GM12878 (cell line): ENCODE data around the gene CENPP. TPM values are rescaled to one million over a fixed set of nuclear protein-coding genes. Genes with fewer than 3 reads are reported as not detected.

Source experiments
- ATAC-seq: fragments of 200-7000 bp; cut with Tn5 transposase; 3 replicates; pipeline ENCODE4 v1.9.1; 2020; ENCODE audit warnings: mild to moderate bottlenecking, moderate library complexity
- BruUV-seq: library from RNA; stranded (reverse); fragments of 400-500 nt; replicated peaks from 2 replicates; lab custom pipeline; 2021; lab: Mats Ljungman, UMichigan
- CTCF ChIA-PET: fragments of 300-600 bp; sonication (Branson Sonifier 250); formaldehyde crosslinking; extraction: SDS; loops from one replicate; lab custom pipeline; 2021; ENCODE audit warnings: inconsistent platforms; lab: Yijun Ruan, JAX
- POLR2A ChIA-PET: fragments of 350-600 bp; formaldehyde crosslinking; extraction: SDS; loops from one replicate; lab custom pipeline; 2021; ENCODE audit warnings: inconsistent platforms; lab: Charles Lee
- RAD21 ChIA-PET: fragments of 300-600 bp; sonication (Branson Sonifier 250); formaldehyde crosslinking; loops from one replicate; lab custom pipeline; 2023; ENCODE audit warnings: antibody characterized with exemption; ENCODE audit not compliant: unreplicated experiment; lab: Charles Lee
- SMC1A ChIA-PET: fragments of 300-600 bp; sonication (Branson Sonifier 250); formaldehyde crosslinking; loops from one replicate; lab custom pipeline; 2023; ENCODE audit not compliant: unreplicated experiment, uncharacterized antibody; lab: Charles Lee
- DNase-seq: peaks from one replicate; pipeline ENCODE4 v3.0.0-alpha.2; 2011; ENCODE audit warnings: low read depth, low spot score
- FAIRE-seq: peaks from 3 replicates; lab custom pipeline; 2011; peaks lifted over from hg19 to GRCh38; lab: Jason Lieb, UNC
- H2AFZ ChIP-seq: 2 replicates; pipeline ENCODE4 v1.6.0; 2011; ENCODE audit warnings: low read depth, low read length, control low read depth; ENCODE audit not compliant: control insufficient read depth
- H3K27ac ChIP-seq: 2 replicates; pipeline ENCODE4 v1.5.1; 2011; ENCODE audit warnings: control low read depth; ENCODE audit not compliant: control insufficient read depth, insufficient read depth
- H3K27me3 ChIP-seq, 2 experiments: replicated peaks in 1 of 2; 2 replicates each; pipeline versions ENCODE4 v1.6.0 to v1.6.1; 2011; ENCODE audit warnings: low read length in 1 of 2; ENCODE audit not compliant: control insufficient read depth in 2 of 2, insufficient read depth in 2 of 2
- H3K36me3 ChIP-seq, 2 experiments: 2 replicates each; pipeline ENCODE4 v1.5.1; 2011; ENCODE audit warnings: low read length in 1 of 2; ENCODE audit not compliant: control insufficient read depth in 2 of 2, insufficient read depth in 2 of 2
- H3K4me1 ChIP-seq: 2 replicates; pipeline ENCODE4 v1.6.1; 2011; ENCODE audit warnings: mild to moderate bottlenecking, low read length, moderate library complexity, mixed read lengths; ENCODE audit not compliant: control insufficient read depth, insufficient read depth
- H3K4me2 ChIP-seq: 2 replicates; pipeline ENCODE4 v1.6.0; 2011; ENCODE audit warnings: control low read depth; ENCODE audit not compliant: control insufficient read depth, insufficient read depth
- H3K4me3 ChIP-seq: fragments of 200-600 bp; sonication (generic); 2 replicates; pipeline ENCODE4 v1.5.1; 2016
- H3K79me2 ChIP-seq: 2 replicates; pipeline ENCODE4 v1.6.0; 2011; ENCODE audit warnings: low read length; ENCODE audit not compliant: control insufficient read depth, insufficient read depth
- H3K9ac ChIP-seq: 2 replicates; pipeline ENCODE4 v1.8.0; 2011; ENCODE audit warnings: low read length, control low read depth, mixed read lengths; ENCODE audit not compliant: control insufficient read depth, insufficient read depth
- H3K9me3 ChIP-seq: replicated peaks from 3 replicates; pipeline ENCODE4 v1.5.1; 2011; ENCODE audit warnings: mild to moderate bottlenecking, low read length; ENCODE audit not compliant: control insufficient read depth, insufficient read depth
- H4K20me1 ChIP-seq: 2 replicates; pipeline ENCODE4 v1.6.0; 2011; ENCODE audit not compliant: control insufficient read depth, insufficient read depth
- ASH2L ChIP-seq: fragments of 300-600, 200-600 bp; sonication (generic); IDR thresholded peaks from 2 replicates; pipeline ENCODE4 v1.6.1; 2017; ENCODE audit warnings: low read depth, mild to moderate bottlenecking, borderline replicate concordance
- BCL11A ChIP-seq: IDR thresholded peaks from 2 replicates; pipeline ENCODE4 v1.6.1; 2011; ENCODE audit warnings: low read depth, low read length
- CBX3 ChIP-seq: fragments of 200-600 bp; sonication (generic); IDR thresholded peaks from 2 replicates; pipeline ENCODE4 v1.6.1; 2016; ENCODE audit warnings: low read depth, borderline replicate concordance
- CHD1 ChIP-seq: IDR thresholded peaks from 2 replicates; pipeline ENCODE4 v1.6.1; 2012; ENCODE audit warnings: low read depth, low read length, improper control_type of control experiment
- ETV6 ChIP-seq, 2 experiments: fragments of 450-650 bp in 1 of 2; IDR thresholded peaks in 1 of 2; conservative IDR thresholded peaks in 1 of 2; 2 replicates each; pipeline ENCODE4 v1.6.1; 2014; ENCODE audit warnings: antibody characterized with exemption in 1 of 2, borderline replicate concordance in 1 of 2, low read depth in 1 of 2, mild to moderate bottlenecking in 1 of 2, moderate library complexity in 1 of 2
- GABPA ChIP-seq: IDR thresholded peaks from 2 replicates; pipeline ENCODE4 v1.6.1; 2014; ENCODE audit warnings: antibody characterized with exemption, low read depth, mild to moderate bottlenecking, inconsistent platforms
- HDGF ChIP-seq: fragments of 450-650 bp; IDR thresholded peaks from 2 replicates; pipeline ENCODE4 v1.6.1; 2016; ENCODE audit warnings: antibody characterized with exemption
- MEF2B ChIP-seq: fragments of 450-650 bp; IDR thresholded peaks from 2 replicates; pipeline ENCODE4 v1.6.1; 2018; ENCODE audit warnings: mild to moderate bottlenecking, moderate library complexity; ENCODE audit not compliant: partially characterized antibody, poor library complexity, severe bottlenecking
- MYC ChIP-seq: IDR thresholded peaks from 2 replicates; pipeline ENCODE4 v1.6.1; 2011; ENCODE audit warnings: mild to moderate bottlenecking, low read length, moderate library complexity, inconsistent platforms; ENCODE audit not compliant: insufficient read depth, insufficient replicate concordance, insufficient read length, severe bottlenecking
- NFYB ChIP-seq: IDR thresholded peaks from 2 replicates; pipeline ENCODE4 v1.6.1; 2011; ENCODE audit warnings: low read depth, mild to moderate bottlenecking, low read length, improper control_type of control experiment, moderate library complexity; ENCODE audit not compliant: insufficient read depth
- SMC3 ChIP-seq: IDR thresholded peaks from 2 replicates; pipeline ENCODE4 v1.6.1; 2011; ENCODE audit warnings: low read length, improper control_type of control experiment, borderline replicate concordance
- ZNF622 ChIP-seq: fragments of 450-650 bp; IDR thresholded peaks from 2 replicates; pipeline ENCODE4 v1.6.1; 2017; ENCODE audit warnings: mild to moderate bottlenecking, inconsistent platforms
- WGBS: methylation state at CpG from one replicate; pipeline ENCODE4 v1.1.6; 2016; ENCODE audit warnings: low lambda C conversion rate; ENCODE audit not compliant: insufficient replicate concordance, insufficient coverage; ENCODE audit errors: missing lambda C conversion rate; 5-methylcytosine and 5-hydroxymethylcytosine counted together
- in situ Hi-C: fragments of 300-500 bp; cut with MboI; formaldehyde crosslinking; loops from 9 replicates; pipeline ENCODE4 v1.14.3; 2018; ENCODE audit warnings: mixed read lengths
- intact Hi-C: fragments of 100-400 bp; cut with micrococcal nuclease; formaldehyde crosslinking; loops from one replicate; pipeline ENCODE4 v1.14.2; 2022; ENCODE audit not compliant: unreplicated experiment
- polyA plus RNA-seq, 11 experiments: library from polyadenylated mRNA; depleted of rRNA in 4 of 11; unstranded in 6 of 11; stranded (reverse) in 5 of 11; fragments of >200 nt; fragmentation: Nextera tagmentation in 4 of 11; fragmentation: Illumina TruSeq in 1 of 11; extraction: Ambion mirVana in 4 of 11; extraction: Trizol in 1 of 11; gene quantifications; 1 replicate in 1 of 11; 2 replicates in 10 of 11; pipeline versions ENCODE4 v1.2.1 to v1.2.3, GENCODE V29; 2011 to 2016; ENCODE audit warnings: inconsistent platforms in 2 of 11, missing spikeins in 2 of 11, low read depth in 1 of 11
- total RNA-seq, 4 experiments: library from RNA; depleted of rRNA in 3 of 4; stranded (reverse); fragments of >200 nt in 3 of 4; fragmentation: Illumina TruSeq in 1 of 4; extraction: Trizol in 1 of 4; gene quantifications; 2 replicates each; pipeline versions ENCODE4 v1.2.1 to v1.2.3, GENCODE V29; 2013 to 2021
- TF ChIP-seq, protein P1 (sequence below): fragments of 450-650 bp; conservative IDR thresholded peaks from 2 replicates; pipeline ENCODE4 v1.6.1; 2017; ENCODE audit warnings: mild to moderate bottlenecking, moderate library complexity
- TF ChIP-seq, protein P2 (sequence below): fragments of 450-650 bp; IDR thresholded peaks from 2 replicates; pipeline ENCODE4 v1.6.1; 2014; ENCODE audit warnings: mild to moderate bottlenecking

CENPP gene
- total and polyA plus RNA-seq, 10 of the 15 experiments (the other 5 are each of a cell fraction or from before 2014, with no cell fraction given), result 9.4 to 31.4 (median 19.8) TPM

DNA sequence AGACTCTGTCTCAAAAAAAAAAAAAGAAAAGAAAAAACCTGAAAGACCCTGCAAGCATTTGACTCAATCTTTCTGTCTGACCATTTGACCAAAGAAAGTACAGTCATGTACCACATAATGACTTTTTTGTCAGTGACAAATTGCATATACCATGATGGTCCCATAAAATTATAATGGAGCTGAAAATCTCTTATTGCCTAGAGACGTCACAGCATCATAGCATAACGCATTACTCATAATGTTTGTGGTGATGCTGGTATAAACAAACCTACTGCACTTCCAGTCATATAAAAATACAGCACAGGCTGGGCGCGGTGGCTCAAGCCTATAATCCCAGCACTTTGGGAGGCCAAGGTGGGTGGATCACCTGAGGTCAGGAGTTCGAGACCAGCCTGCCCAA lies 199.6 kb downstream of the CENPP start:
- ChIA-PET POLR2A (no interaction called here), SMC1A (no interaction called here), CTCF (no interaction called here), RAD21 (interaction anchor here (0.7 kb wide), 1 partner anchor 43 kb away, joined by 3 read pairs; the partner anchor contains the start of gene ASPN)
- Histone ChIP-seq H3K9me3 (no peaks in the 10 kb centered on the region), H2AFZ (no peak overlapping the region), H3K4me3 (no peak overlapping the region), H3K4me2 (no peak overlapping the region), H3K79me2 (no peaks in the 10 kb centered on the region), H3K4me1 (no peaks in the 10 kb centered on the region), H3K27me3 (no peaks in the 10 kb centered on the region), H3K27ac (no peak overlapping the region), H4K20me1 (no peaks in the 10 kb centered on the region), H3K36me3 (no peaks in the 10 kb centered on the region), H3K9ac (no peak overlapping the region)
- TF ChIP-seq BCL11A (no peak), ETV6 (conservative IDR thresholded peaks at IDR 0.05 in 1 of 2, IDR thresholded peaks at IDR 0.05 in 1 of 2; ENCODE audit: borderline replicate concordance in 1 of 2, low read depth in 1 of 2) (no peak), GABPA (no peak), SMC3 (no peak), MEF2B (no peak), ZNF622 (no peak), NFYB (no peak), MYC (no peak), HDGF (no peak), ASH2L (no peak), CHD1 (no peak), CBX3 (no peak)
- TF ChIP-seq, protein P1, sequence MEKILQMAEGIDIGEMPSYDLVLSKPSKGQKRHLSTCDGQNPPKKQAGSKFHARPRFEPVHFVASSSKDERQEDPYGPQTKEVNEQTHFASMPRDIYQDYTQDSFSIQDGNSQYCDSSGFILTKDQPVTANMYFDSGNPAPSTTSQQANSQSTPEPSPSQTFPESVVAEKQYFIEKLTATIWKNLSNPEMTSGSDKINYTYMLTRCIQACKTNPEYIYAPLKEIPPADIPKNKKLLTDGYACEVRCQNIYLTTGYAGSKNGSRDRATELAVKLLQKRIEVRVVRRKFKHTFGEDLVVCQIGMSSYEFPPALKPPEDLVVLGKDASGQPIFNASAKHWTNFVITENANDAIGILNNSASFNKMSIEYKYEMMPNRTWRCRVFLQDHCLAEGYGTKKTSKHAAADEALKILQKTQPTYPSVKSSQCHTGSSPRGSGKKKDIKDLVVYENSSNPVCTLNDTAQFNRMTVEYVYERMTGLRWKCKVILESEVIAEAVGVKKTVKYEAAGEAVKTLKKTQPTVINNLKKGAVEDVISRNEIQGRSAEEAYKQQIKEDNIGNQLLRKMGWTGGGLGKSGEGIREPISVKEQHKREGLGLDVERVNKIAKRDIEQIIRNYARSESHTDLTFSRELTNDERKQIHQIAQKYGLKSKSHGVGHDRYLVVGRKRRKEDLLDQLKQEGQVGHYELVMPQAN, result no peak
- TF ChIP-seq, protein P2, sequence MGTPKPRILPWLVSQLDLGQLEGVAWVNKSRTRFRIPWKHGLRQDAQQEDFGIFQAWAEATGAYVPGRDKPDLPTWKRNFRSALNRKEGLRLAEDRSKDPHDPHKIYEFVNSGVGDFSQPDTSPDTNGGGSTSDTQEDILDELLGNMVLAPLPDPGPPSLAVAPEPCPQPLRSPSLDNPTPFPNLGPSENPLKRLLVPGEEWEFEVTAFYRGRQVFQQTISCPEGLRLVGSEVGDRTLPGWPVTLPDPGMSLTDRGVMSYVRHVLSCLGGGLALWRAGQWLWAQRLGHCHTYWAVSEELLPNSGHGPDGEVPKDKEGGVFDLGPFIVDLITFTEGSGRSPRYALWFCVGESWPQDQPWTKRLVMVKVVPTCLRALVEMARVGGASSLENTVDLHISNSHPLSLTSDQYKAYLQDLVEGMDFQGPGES, result no peak
- DNase-seq, result no peak
- FAIRE-seq, result no peak
- in situ Hi-C loops (no loop called here), intact Hi-C loops (no loop called here)
- 86% methylated on average over 5 of the region's 5 CpGs for WGBS
- no peak for ATAC-seq
- BruUV-seq, result no TSS peak
